Raji (cell line): ENCODE results near the gene LANCL2.

Experiments
- POLR2A ChIP-seq: IDR thresholded peaks from 2 replicates; pipeline ENCODE4 v1.6.1; 2011; ENCODE audit warnings: low read depth, low read length, control low read depth; ENCODE audit not compliant: insufficient read depth

The LANCL2 gene

GRCh38 chr7:55348502-55348901 is 16.6 kb upstream of the LANCL2 start:
- TF ChIP-seq POLR2A: no peak

- TF ChIP-seq POLR2A: no peak
These were observed 16.0 kb upstream of the LANCL2 start for GRCh38 chr7:55349121-55349520.

GRCh38 chr7:55350281-55350680 is 14.9 kb upstream of the LANCL2 start:
- no peak for TF ChIP-seq POLR2A

- no peak for TF ChIP-seq POLR2A
These were observed 13.9 kb upstream of the LANCL2 start for GRCh38 chr7:55351263-55351662.

- TF ChIP-seq POLR2A: no peak
These were observed 4.7 kb upstream of the LANCL2 start for GRCh38 chr7:55360486-55360885.

- TF ChIP-seq POLR2A: no peak
These were observed 3.6 kb upstream of the LANCL2 start for GRCh38 chr7:55361560-55361959.

GRCh38 chr7:55362927-55363326 is 2.2 kb upstream of the LANCL2 start:
- TF ChIP-seq POLR2A: no peak

GRCh38 chr7:55363386-55364170 is 1.6 kb upstream of the LANCL2 start:
- no peak for TF ChIP-seq POLR2A

- TF ChIP-seq POLR2A: peak; percentile 73
These were observed 731 bp downstream of the LANCL2 start for GRCh38 chr7:55365675-55366460.

- no peak for TF ChIP-seq POLR2A
These were observed 1.4 kb downstream of the LANCL2 start for GRCh38 chr7:55366461-55367070.

GRCh38 chr7:55367283-55367840 is 2.2 kb downstream of the LANCL2 start:
- TF ChIP-seq POLR2A: no peak

- no peak for TF ChIP-seq POLR2A
These were observed 4.6 kb downstream of the LANCL2 start for GRCh38 chr7:55369427-55370400.

GRCh38 chr7:55374213-55374612 is 9.1 kb downstream of the LANCL2 start:
- TF ChIP-seq POLR2A: no peak

- TF ChIP-seq POLR2A: no peak
These were observed 10.1 kb downstream of the LANCL2 start for GRCh38 chr7:55375237-55375636.
